ENCODE measurements around the gene MBOAT2. TPM values are rescaled to one million over a fixed set of nuclear protein-coding genes. Genes with fewer than 3 reads are reported as not detected.
A peak's percentile ranks its signal among the peaks of the same experiment; 100 is the strongest.
"Not testable (repeated sequence)": the region's sequence is repeated elsewhere in the genome, so short reads cannot be mapped to it uniquely, and the experiment has no call there.

The MBOAT2 gene
- total RNA-seq, 1 donor from 2014 or later, result 17.5 TPM

GRCh38 chr2:8902757-8903156 is 100.7 kb downstream of the MBOAT2 start:
- DNase-seq (ENCODE audit: extremely low read depth, low read depth, low spot score), result not testable (repeated sequence)

- not testable (repeated sequence) for DNase-seq (ENCODE audit: extremely low read depth, low read depth, low spot score)
Observed at GRCh38 chr2:8897206-8897605, 106.3 kb downstream of the MBOAT2 start.

GRCh38 chr2:8896671-8897070 is 106.8 kb downstream of the MBOAT2 start:
- not testable (repeated sequence) for DNase-seq (ENCODE audit: extremely low read depth, low read depth, low spot score)

GRCh38 chr2:8895087-8895912 is 108.2 kb downstream of the MBOAT2 start:
- DNase-seq (ENCODE audit: extremely low read depth, low read depth, low spot score), result not testable (repeated sequence)

- DNase-seq (ENCODE audit: extremely low read depth, low read depth, low spot score), result no peak
Observed at GRCh38 chr2:8893978-8894820, 109.3 kb downstream of the MBOAT2 start.

DNA sequence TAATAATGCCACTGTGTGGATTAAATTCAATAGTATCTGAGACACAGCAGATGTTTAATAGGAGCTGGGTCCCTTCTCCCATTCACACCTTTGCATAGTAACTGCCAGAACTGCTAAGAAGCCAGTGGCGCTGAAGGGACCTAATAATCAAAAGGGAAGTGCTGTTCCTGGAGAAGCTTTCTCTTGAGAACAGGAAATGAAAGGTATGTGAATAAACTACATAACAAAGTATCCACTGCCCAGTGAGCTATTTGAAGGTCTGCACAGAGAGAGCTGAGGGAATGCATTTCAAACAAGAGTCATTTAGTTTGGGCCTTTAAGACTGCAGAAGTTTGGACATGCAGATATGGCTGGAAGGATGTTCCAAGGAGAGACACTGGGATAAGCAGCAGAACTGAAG is 110.0 kb downstream of the MBOAT2 start:
- DNase-seq (ENCODE audit: extremely low read depth, low read depth, low spot score), result no peak

DNA sequence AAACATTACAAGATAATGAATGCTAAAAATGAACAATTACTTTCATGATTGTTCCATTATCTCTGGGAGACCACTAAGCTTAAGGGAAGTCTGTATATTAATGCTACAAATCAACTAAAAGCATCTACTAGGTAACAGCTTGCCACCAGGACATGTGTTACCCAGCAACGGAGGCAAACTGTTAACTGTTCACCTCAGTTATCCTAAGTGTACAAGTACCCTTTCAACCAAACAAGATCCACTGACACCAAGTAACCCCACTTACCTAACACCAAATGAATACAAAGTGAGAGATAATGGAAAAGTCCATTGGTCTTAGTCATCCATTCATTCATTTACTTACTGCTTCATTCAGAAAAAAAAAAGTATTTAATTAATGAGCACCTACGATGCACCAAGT is 111.4 kb downstream of the MBOAT2 start:
- no peak for DNase-seq (ENCODE audit: extremely low read depth, low read depth, low spot score)

DNA sequence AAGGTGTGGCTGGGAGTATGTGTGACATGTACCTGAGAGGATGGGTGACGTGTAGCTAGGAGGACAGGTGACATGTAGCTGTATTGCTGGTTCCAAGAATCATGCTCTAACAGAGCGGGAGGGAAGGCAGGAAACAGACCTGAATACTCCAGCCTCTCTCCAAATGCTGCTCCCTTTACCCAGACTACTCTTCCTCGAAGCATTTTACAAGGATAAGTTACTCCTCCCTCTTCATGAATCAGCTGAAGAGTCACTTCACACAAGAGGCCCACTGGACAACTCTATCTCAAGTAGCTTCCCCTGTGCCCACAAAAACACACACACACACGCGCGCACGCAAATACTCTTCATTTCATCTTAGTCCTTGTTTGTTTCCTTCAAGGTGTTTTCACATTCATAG is 113.5 kb downstream of the MBOAT2 start:
- no peak for DNase-seq (ENCODE audit: extremely low read depth, low read depth, low spot score)

DNA sequence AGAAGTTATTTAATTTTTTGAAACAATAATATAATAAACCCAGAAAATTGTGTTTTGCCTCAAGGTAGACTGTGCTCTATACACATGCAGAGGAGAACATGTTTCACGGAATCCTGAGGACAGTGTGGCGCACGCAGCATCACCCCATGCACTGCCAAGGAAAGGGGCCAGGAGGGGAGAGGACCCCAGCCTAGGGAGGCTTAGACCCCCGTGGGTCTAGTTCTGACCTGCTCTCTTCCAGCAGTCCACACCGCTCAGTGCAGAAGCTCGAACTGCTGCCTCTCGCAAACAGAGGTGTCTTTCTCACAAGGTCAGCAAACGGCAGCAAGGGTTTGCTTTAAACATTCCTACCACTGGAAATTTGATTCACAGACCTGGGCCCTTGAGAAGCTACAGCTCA is 114.5 kb downstream of the MBOAT2 start:
- DNase-seq (ENCODE audit: extremely low read depth, low read depth, low spot score), result no peak

DNA sequence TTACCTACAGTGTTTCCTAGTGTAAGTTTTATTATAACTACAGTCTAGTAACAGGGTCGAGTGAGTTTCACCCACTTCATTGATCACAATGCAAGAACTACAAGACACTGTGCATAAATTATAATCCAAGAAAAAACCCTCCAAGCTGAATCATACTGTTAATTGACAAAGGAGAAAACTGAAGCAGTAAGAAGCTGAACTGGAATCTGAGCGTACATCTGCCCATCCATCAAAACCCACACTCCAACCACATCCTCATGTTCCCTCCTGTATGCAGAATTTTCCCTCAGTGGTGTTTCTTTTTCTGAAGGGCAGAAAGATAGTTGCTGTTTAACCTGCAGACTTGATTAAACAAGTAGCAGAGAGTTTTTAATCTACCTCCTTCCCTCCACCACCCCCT is 116.6 kb downstream of the MBOAT2 start:
- DNase-seq (ENCODE audit: extremely low read depth, low read depth, low spot score), result no peak

DNA sequence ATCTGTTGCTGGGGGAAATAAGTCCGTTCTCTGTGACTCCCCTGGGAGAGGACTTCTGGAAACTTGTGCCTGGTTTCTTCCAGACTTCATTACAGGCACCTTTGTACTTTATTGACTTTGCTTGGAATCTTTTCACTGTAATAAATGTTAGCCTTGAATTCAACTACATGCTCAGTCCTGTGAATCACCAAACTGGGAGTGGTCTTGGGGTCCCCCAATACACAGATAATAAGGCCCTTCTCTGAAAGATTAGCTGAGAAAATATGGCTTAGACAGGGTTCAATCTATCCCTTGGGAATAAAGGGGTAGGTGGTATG is 117.3 kb downstream of the MBOAT2 start:
- DNase-seq (ENCODE audit: extremely low read depth, low read depth, low spot score), result no peak

GRCh38 chr2:8885449-8886201 is 117.9 kb downstream of the MBOAT2 start:
- DNase-seq (ENCODE audit: extremely low read depth, low read depth, low spot score), result no peak

GRCh38 chr2:8884812-8885211 is 118.7 kb downstream of the MBOAT2 start:
- no peak for DNase-seq (ENCODE audit: extremely low read depth, low read depth, low spot score)

DNA sequence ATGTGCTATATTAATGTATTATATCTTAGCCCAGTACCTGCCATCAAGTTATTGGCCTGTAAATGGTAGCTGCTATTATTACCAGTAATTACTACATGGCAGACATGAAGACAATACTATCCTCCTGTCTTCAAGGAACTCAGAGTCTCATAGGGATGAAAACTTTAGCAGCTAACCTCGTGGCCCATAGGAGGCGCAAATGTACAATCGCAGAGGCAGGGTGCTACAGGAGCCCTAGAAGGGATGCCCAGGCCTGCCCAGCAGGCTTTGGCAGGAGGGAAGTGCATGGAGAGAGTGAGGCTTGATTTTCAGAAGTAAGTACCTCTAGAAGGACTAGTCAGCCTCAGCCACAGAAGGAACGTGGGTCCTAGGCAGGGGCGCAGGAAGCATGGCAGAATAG is 121.4 kb downstream of the MBOAT2 start:
- DNase-seq (ENCODE audit: extremely low read depth, low read depth, low spot score), result no peak

DNA sequence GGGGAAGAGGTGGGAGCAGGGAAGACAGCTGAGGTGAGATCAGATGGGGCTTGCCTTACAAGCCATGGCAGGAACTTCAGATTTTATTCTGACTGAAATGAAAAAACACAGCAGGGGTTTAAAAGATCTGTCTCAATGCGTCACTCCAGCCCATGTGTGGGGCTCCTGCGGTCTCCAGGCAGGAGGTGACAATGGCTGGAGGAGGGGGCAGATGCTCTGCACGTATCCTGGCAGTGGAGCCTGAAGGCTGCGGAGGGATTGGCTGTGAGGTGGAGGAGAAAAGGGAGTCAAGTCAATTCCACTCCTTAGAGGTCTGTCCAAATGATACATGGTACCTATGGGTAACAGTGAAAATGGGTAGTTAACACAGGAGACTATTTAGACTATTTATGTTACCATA is 125.6 kb downstream of the MBOAT2 start:
- no peak for DNase-seq (ENCODE audit: extremely low read depth, low read depth, low spot score)

- DNase-seq (ENCODE audit: extremely low read depth, low read depth, low spot score), result no peak
Observed at GRCh38 chr2:8877332-8877731, 126.2 kb downstream of the MBOAT2 start.

DNA sequence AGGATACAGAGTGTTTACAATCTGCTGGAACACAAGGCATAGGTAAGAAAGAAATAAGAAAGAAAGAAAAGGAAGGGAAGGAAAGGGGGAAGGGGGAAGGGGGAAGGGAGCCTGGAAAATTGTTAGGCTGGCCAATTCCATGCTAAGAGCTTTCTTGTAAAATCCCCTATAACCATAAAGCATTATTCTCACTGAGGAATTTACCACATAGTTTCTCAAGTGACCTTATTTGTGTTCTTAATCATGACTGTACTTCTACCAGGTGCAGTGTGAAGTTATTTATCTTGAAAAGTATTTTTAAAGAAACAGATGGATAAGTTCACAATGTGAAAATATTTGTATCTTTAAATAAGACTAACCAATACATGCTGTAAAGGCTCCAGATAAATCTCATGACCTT is 126.9 kb downstream of the MBOAT2 start:
- DNase-seq (ENCODE audit: extremely low read depth, low read depth, low spot score), result no peak

DNA sequence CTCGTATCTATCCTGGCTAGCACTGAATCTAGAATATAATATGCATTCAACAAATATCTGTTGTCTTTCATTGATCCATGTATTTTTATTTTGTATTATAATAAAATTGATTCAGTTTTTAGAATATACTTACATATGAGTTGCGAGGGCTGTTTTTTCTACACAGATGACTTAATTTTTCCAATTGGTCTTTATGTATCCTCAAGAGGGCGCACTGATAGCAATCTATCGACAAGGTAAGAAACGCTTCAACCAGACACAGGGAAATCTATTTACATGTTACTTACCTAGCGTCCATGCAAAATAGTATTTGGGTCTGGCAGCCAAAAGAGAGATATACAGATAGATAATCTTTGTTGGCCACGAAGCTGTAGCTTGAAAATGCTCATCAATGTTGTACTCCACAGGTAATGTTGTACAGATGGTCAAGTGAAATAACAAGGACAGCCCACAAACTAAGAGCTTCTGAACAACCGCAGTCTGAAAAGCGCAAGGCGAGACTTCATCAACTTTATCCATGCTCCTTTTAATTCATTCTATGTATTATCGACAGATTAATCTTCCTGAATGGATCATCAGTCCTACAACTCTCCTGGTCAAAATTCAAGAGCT is 130.6 kb downstream of the MBOAT2 start:
- peak; percentile 23 for DNase-seq (ENCODE audit: extremely low read depth, low read depth, low spot score)

DNA sequence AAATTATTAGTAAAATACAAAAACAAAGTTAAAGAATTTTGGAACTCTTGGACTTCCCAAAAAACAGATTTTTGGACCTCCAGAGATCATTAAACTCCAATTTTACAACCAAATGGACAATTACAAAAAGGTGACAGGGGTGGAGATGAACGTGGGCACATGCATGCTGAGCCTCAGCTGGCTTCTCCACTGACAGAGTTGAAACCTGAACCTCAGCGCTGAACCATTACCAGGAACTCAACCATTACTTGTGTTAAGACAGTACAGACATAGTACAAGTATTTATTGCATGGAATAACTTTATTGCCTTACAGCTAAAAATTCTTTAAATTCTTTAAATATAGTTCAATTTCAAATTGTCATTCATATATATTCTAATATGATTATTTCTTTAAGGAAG is 133.0 kb downstream of the MBOAT2 start:
- DNase-seq (ENCODE audit: extremely low read depth, low read depth, low spot score), result no peak

GRCh38 chr2:8867363-8867762 is 136.1 kb downstream of the MBOAT2 start:
- DNase-seq (ENCODE audit: extremely low read depth, low read depth, low spot score), result no peak

Data from glomerular endothelial cell (primary cell).